Mammary epithelial cell (primary cell): ENCODE data around the gene PHACTR2.

Experiments used
- EZH2 ChIP-seq: IDR thresholded peaks from 2 replicates; pipeline ENCODE4 v1.6.1; 2012; ENCODE audit warnings: low read length, inconsistent platforms, borderline replicate concordance
- TF ChIP-seq, protein P1 (sequence below), 2 donors: IDR thresholded peaks in 1 of 2; conservative IDR thresholded peaks in 1 of 2; 2 replicates each; pipeline ENCODE4 v1.5.1; 2011 to 2012; ENCODE audit warnings: inconsistent platforms in 2 of 2, low read length in 2 of 2, mild to moderate bottlenecking in 2 of 2, control low read depth in 1 of 2, low read depth in 1 of 2; ENCODE audit not compliant: insufficient read depth in 1 of 2; ENCODE audit errors: extremely low read depth in 1 of 2

DNA sequence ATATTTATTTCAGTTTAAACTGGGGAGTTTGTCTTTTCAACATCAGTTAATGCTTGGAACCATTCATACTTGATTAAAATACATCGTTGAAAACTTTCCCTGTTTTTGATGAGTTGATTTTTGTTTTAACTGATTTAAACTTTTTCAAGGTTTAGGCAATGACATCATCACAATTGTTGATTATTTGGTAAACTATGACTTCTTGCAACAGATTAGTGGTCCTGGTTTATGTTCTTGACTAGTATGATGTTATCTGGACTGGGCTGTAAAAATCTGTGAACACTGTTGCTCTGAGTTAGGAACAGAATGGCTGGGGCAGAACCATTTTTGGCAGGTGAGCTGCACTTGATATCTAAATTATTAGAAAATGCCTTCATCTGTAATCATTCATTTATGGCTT, 186.5 kb downstream of the PHACTR2 start, which contains the start of gene ZC2HC1B:
- TF ChIP-seq, protein P1, sequence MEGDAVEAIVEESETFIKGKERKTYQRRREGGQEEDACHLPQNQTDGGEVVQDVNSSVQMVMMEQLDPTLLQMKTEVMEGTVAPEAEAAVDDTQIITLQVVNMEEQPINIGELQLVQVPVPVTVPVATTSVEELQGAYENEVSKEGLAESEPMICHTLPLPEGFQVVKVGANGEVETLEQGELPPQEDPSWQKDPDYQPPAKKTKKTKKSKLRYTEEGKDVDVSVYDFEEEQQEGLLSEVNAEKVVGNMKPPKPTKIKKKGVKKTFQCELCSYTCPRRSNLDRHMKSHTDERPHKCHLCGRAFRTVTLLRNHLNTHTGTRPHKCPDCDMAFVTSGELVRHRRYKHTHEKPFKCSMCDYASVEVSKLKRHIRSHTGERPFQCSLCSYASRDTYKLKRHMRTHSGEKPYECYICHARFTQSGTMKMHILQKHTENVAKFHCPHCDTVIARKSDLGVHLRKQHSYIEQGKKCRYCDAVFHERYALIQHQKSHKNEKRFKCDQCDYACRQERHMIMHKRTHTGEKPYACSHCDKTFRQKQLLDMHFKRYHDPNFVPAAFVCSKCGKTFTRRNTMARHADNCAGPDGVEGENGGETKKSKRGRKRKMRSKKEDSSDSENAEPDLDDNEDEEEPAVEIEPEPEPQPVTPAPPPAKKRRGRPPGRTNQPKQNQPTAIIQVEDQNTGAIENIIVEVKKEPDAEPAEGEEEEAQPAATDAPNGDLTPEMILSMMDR (conservative IDR thresholded peaks at IDR 0.05 in 1 of 2, IDR thresholded peaks at IDR 0.05 in 1 of 2; ENCODE audit: extremely low read depth in 1 of 2, insufficient read depth in 1 of 2, low read depth in 1 of 2, low read length in 2 of 2), result no peak
- no peak for TF ChIP-seq EZH2
